GM13977 (cell line): ENCODE measurements around the gene NKX2-3.

Source experiments
- DNase-seq: peaks from one replicate; pipeline ENCODE4 v3.0.0; 2012; ENCODE audit warnings: low spot score
- CTCF ChIP-seq: IDR thresholded peaks from 2 replicates; pipeline ENCODE4 v1.5.1; 2012; ENCODE audit warnings: mild to moderate bottlenecking, control low read depth; ENCODE audit not compliant: insufficient read depth; ENCODE audit errors: extremely low read depth, missing control alignments
- in situ Hi-C: fragments of 300-500 bp; cut with MboI; formaldehyde crosslinking; loops from one replicate; pipeline ENCODE4 v1.12.0; 2022; ENCODE audit warnings: low sequenced_read_pairs, low pct_unique_long_range_greater_than_20kb, mixed read lengths, inconsistent platforms; ENCODE audit not compliant: unreplicated experiment

The NKX2-3 gene

GRCh38 chr10:99562631-99563030, 29.9 kb downstream of the NKX2-3 start:
- in situ Hi-C loops, result loop anchor here (10.0 kb wide), 1 partner anchor 52 kb away; no protein-coding TSS in a partner anchor
- no peak for TF ChIP-seq CTCF
- no peak for DNase-seq

GRCh38 chr10:99564361-99564760, 31.6 kb downstream of the NKX2-3 start:
- no peak for DNase-seq
- in situ Hi-C loops, result loop anchor here (10.0 kb wide), 1 partner anchor 50 kb away; no protein-coding TSS in a partner anchor
- TF ChIP-seq CTCF, result no peak

GRCh38 chr10:99565166-99565565, 32.4 kb downstream of the NKX2-3 start:
- no peak for TF ChIP-seq CTCF
- DNase-seq, result no peak
- in situ Hi-C loops, result loop anchor here (10.0 kb wide), 1 partner anchor 50 kb away; no protein-coding TSS in a partner anchor

GRCh38 chr10:99569253-99569939, 36.7 kb downstream of the NKX2-3 start:
- DNase-seq, result no peak
- in situ Hi-C loops, result loop anchor here (10.0 kb wide), 1 partner anchor 45 kb away; no protein-coding TSS in a partner anchor
- TF ChIP-seq CTCF, result no peak

GRCh38 chr10:99569961-99570360, 37.2 kb downstream of the NKX2-3 start:
- TF ChIP-seq CTCF, result no peak
- DNase-seq, result no peak
- in situ Hi-C loops, result loop anchor here (10.0 kb wide), 1 partner anchor 45 kb away; no protein-coding TSS in a partner anchor

GRCh38 chr10:99571816-99572215, 39.1 kb downstream of the NKX2-3 start:
- in situ Hi-C loops, result no loop called here
- TF ChIP-seq CTCF, result no peak
- DNase-seq, result no peak
